KOPT-K1 (cell line): Measurements from ENCODE around the gene EIF1AX.
"Not testable (repeated sequence)": the region's sequence is repeated elsewhere in the genome, so short reads cannot be mapped to it uniquely, and the experiment has no call there.

Experiments
- H3K27ac ChIP-seq: fragments of 200-600 bp; sonication (generic); 2 replicates; pipeline ENCODE4 v1.5.1; 2016; ENCODE audit warnings: antibody characterized with exemption, mild to moderate bottlenecking, low read depth, low read length; ENCODE audit not compliant: poor library complexity, severe bottlenecking
- H3K36me3 ChIP-seq: fragments of 200-600 bp; sonication (generic); 2 replicates; pipeline ENCODE4 v1.5.1; 2017; ENCODE audit warnings: antibody characterized with exemption, mild to moderate bottlenecking, low read length, moderate library complexity; ENCODE audit not compliant: insufficient read depth
- H3K9me3 ChIP-seq: fragments of 200-600 bp; sonication (generic); 2 replicates; pipeline ENCODE4 v1.5.1; 2017; ENCODE audit warnings: antibody characterized with exemption, low read length, mild to moderate bottlenecking; ENCODE audit not compliant: insufficient read depth, poor library complexity, severe bottlenecking

Gene EIF1AX

GRCh38 chrX:20140420-20140819 is 1.2 kb downstream of the EIF1AX start:
- peaks cover 45% of the 10 kb centered on the region for H3K36me3 ChIP-seq
- peak overlapping the region; percentile 84 for H3K27ac ChIP-seq
- no peaks in the 10 kb centered on the region for H3K9me3 ChIP-seq

DNA sequence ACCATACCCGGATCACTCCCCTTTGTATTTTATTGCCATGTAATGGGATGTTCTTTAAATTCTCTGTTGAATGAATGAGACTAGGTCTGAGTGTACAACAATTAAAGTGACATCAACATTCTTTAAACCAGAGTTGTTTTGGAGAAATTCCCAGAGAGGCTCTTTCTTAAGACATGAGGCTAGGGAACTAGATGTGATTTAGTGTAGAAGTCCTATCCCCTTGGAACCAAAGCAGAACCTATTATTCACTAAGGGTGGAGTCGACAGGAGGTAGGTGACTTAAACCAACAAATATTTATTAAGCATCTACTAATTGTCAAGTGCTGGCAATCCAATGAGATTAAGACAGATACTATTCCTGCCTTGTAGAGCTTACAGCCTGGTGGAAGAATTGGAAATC is 1.7 kb downstream of the EIF1AX start:
- H3K36me3 ChIP-seq: peaks cover 50% of the 10 kb centered on the region

DNA sequence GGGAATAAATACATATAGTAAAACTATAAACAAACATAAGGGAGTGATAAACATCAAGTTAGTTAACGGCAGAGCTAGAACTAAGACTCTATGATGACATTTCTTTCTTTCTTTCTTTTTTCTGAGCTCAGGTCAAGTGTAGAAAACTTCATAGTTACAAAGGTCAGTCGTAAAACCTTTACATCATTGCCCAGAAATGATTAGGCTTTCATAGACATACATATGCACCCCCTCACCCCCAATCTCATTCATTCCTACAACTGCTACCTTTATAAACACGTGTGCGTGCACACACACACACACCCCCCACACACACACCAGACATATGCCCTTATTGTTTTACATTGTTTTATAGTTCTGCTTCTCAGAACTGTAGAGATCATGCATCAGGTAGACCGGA is 5.7 kb downstream of the EIF1AX start:
- no peaks in the 10 kb centered on the region for H3K9me3 ChIP-seq
- H3K27ac ChIP-seq: no peak overlapping the region
- peaks cover 89% of the 10 kb centered on the region for H3K36me3 ChIP-seq

More for the DNA sequence above, 1.7 kb downstream of the EIF1AX start:
- Histone ChIP-seq H3K27ac (no peak overlapping the region), H3K9me3 (no peaks in the 10 kb centered on the region)

GRCh38 chrX:20132666-20133065 is 9.0 kb downstream of the EIF1AX start:
- Histone ChIP-seq H3K27ac (no peak overlapping the region), H3K9me3 (no peaks in the 10 kb centered on the region), H3K36me3 (peaks cover 94% of the 10 kb centered on the region)

DNA sequence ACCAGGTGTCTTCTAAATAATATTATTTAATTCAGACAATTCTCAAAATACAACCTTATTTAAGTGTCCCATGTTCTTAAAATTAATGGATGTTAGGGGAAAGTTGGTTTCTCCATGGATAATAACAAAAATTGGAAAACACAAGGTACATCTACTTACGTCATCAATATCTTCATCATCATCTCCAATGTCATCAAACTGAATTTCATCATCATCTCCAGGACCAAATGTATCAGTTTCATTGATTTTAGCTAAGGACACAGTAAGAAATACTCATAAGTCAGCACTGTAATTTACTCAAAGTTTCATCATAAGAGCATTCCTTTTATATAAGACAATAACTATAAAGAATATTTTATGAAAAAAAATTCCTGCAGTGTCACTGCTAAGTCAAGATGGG is 11.3 kb downstream of the EIF1AX start:
- peaks cover 74% of the 10 kb centered on the region for H3K36me3 ChIP-seq

DNA sequence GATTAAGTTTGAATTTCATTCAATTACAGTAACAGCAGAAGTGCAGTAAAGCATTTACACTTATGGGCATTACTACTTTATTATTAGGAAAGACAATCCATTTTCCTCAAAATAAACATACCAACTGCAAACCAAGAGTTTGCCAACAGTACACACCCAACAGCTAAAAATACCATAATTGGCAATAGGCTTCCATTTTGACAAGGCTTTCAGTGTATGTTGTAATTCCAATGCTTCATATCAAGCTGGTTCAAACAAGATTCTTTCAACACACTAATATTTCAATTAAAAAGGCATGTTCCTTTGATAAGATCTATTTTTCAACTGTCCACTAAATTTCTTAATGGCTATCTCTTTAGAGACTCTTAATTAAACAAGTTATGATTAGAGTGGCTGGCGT is 12.1 kb downstream of the EIF1AX start:
- Histone ChIP-seq H3K27ac (no peak overlapping the region), H3K9me3 (no peaks in the 10 kb centered on the region), H3K36me3 (peaks cover 74% of the 10 kb centered on the region)

More for the DNA sequence above, 11.3 kb downstream of the EIF1AX start:
- H3K9me3 ChIP-seq: no peaks in the 10 kb centered on the region
- no peak overlapping the region for H3K27ac ChIP-seq

GRCh38 chrX:20128670-20129069 is 13.0 kb downstream of the EIF1AX start:
- H3K27ac ChIP-seq: no peak overlapping the region
- H3K36me3 ChIP-seq: peaks cover 72% of the 10 kb centered on the region
- H3K9me3 ChIP-seq: no peaks in the 10 kb centered on the region

DNA sequence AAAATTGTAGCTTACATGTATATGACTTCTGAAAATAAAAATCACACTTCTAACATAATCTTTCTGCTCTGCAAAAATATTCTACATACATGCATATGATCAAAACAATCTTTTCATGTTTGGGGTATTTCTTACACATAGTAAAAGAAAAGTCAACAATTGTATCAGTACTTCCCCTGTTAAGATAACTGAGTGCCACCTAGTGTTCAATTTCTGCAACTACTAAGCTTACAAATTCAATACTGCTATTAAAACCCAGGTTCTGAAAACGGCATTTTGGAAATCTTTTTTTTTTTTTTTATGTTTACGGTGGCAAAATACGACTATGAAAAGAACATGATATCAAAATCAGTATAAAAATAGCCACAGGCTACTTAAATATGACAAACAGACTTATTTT is 14.2 kb downstream of the EIF1AX start:
- not testable (repeated sequence) for H3K9me3 ChIP-seq, H3K27ac ChIP-seq
- peaks cover 60% of the 10 kb centered on the region for H3K36me3 ChIP-seq

DNA sequence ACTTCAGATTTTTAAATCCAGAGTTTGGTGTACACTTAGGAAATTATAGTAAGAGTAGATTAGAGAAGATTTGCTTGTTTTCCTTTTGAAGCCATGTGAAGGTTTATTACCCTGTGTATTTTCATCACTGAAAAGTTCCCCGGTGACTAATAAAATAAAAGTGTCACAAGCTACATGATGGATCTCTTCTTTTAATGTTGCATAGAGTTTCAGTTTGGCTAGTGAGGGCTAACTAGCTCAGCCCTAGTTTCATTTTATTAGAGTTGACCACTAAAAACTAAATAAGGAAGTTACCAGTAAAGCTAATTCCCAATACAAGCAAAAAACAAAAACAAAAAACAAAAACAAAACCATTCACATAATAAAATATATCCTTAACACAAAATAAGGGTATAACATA is 14.8 kb downstream of the EIF1AX start:
- H3K9me3 ChIP-seq, H3K27ac ChIP-seq: not testable (repeated sequence)
- peaks cover 54% of the 10 kb centered on the region for H3K36me3 ChIP-seq

GRCh38 chrX:20124964-20125363 is 16.7 kb downstream of the EIF1AX start:
- Histone ChIP-seq H3K9me3 (no peaks in the 10 kb centered on the region), H3K27ac (no peak overlapping the region), H3K36me3 (peaks cover 35% of the 10 kb centered on the region)

- no peak overlapping the region for H3K27ac ChIP-seq
- H3K36me3 ChIP-seq: no peaks in the 10 kb centered on the region
- H3K9me3 ChIP-seq: no peaks in the 10 kb centered on the region
Measured at GRCh38 chrX:20118065-20118824, 23.4 kb downstream of the EIF1AX start.

DNA sequence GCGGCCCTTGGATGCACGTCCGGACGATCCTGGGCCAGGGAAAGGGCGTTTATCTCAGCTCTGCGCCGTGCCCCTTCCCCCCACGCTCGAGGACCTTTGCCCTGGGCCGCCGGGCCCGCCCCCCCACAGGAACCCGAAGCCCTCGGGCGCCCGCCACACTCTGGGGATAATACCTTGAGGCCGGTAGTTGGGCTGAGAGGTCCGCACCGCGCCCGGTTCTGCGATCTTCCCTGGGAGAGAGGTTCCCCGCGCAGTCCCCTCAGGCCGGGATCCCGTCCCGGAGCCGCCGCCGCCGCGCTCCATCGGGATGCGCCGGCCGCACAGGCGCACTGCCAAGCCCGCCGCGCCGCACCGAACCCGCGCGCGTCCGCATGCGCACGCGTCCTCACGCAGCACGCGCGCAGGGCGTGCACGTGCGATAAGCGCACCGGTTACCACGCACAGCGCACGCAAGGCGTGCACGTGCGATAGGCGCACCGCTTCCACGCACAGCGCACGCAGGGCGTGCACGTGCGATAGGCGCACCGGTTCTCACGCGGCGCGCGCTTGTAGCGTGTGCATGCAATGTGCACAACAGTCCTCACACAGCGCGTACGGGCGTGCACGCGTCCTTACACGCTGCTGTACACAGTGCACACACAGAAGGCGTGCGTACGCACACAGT is 24.9 kb downstream of the EIF1AX start, which contains the start of gene MAP7D2:
Gene MAP7D2 (minus strand): TSS at position 331 of the 664 bp plus-strand sequence. CDS start 28 bp downstream, at position 303.
- H3K27ac ChIP-seq: no peak within 1 kb of the TSS
- no peaks in the 10 kb centered on the region for H3K9me3 ChIP-seq
- no peaks in the 10 kb centered on the region for H3K36me3 ChIP-seq

DNA sequence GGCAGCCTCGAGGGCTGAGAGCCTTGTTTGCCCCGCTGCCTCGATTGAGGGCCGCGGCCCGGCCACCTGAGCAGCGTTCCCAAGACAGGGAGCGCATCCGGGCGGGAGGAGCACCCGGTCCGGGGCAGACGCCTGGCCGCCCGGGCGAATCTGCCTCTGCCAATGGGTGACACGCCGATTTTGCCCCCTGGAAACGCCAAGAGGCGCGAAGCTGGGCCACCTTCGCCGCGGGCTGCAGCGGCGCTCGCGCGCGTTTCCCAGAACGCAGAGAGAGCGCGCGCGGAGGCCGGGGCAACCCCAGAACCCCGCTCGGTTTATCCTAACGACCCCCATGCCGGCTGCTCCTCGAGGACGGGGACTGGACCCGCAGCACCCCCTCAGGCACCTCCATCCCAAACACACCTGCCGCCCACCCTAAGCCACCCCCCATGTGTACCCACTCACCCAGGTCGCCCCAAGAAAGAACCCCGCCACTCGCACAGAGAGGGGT is 25.5 kb downstream of the EIF1AX start:
- H3K36me3 ChIP-seq: no peaks in the 10 kb centered on the region
- H3K27ac ChIP-seq: no peak overlapping the region
- no peaks in the 10 kb centered on the region for H3K9me3 ChIP-seq

DNA sequence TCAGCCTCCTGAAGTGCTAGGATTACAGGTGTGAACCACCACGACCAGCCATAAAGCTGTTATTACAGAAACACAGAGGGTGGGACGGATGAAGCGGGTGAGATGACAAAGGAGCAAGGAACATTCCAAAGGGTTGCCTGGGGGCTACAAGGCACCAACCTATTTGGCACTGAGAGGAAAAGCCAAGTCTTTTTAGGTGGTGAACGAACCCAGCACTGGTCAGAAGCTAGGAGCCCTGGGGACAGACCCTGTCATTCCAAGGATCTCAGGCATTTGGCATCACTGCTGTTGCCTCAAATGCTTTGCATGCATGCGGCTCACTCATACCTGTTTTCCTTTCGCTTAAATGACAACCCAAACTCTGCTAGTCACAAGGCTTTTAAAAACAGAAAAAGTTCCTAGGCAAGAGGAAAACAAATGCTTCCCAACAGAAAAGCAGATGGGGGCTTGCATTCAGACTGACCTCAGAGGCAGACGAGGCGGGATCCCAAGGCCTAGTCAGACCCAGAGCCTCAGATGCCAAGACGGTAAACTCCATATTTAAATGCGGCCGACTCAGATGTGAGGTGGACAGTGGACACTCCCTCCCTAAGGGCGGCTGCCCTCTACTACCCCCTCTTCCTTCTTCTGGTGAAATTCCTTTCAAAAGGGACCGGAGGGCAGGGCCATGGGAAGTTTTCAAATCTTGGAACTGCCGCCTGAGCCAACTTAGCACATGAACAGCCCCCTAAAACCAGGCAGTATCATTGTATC is 29.4 kb downstream of the EIF1AX start:
- Histone ChIP-seq H3K9me3 (no peaks in the 10 kb centered on the region), H3K36me3 (no peaks in the 10 kb centered on the region), H3K27ac (no peak overlapping the region)

- Histone ChIP-seq H3K36me3 (no peaks in the 10 kb centered on the region), H3K9me3 (no peaks in the 10 kb centered on the region), H3K27ac (no peak overlapping the region)
Measured at GRCh38 chrX:20111271-20111670, 30.4 kb downstream of the EIF1AX start.
